Fibroblast of villous mesenchyme (primary cell): ENCODE measurements around the gene HPF1. TPM values are rescaled to one million over a fixed set of nuclear protein-coding genes. Genes with fewer than 3 reads are reported as not detected.
A peak's percentile ranks its signal among the peaks of the same experiment; 100 is the strongest.

Experiments
- DNase-seq: peaks from one replicate; pipeline ENCODE4 v3.0.0-alpha.2; 2010; ENCODE audit warnings: low read depth
- H3K4me3 ChIP-seq: 2 replicates; pipeline ENCODE4 v1.5.1; 2011; ENCODE audit warnings: low read depth, mild to moderate bottlenecking, low read length
- total RNA-seq: library from RNA; depleted of rRNA; stranded (reverse); fragments of >200 nt; gene quantifications from 2 replicates; pipeline ENCODE4 v1.2.3, GENCODE V29; 2012
- TF ChIP-seq, protein P1 (sequence below): IDR thresholded peaks from 2 replicates; pipeline ENCODE4 v1.5.1; 2012; ENCODE audit warnings: low read depth, mild to moderate bottlenecking, low read length; ENCODE audit not compliant: insufficient read depth

The HPF1 gene
- total RNA-seq, 1 donor, result 25.9 TPM

DNA sequence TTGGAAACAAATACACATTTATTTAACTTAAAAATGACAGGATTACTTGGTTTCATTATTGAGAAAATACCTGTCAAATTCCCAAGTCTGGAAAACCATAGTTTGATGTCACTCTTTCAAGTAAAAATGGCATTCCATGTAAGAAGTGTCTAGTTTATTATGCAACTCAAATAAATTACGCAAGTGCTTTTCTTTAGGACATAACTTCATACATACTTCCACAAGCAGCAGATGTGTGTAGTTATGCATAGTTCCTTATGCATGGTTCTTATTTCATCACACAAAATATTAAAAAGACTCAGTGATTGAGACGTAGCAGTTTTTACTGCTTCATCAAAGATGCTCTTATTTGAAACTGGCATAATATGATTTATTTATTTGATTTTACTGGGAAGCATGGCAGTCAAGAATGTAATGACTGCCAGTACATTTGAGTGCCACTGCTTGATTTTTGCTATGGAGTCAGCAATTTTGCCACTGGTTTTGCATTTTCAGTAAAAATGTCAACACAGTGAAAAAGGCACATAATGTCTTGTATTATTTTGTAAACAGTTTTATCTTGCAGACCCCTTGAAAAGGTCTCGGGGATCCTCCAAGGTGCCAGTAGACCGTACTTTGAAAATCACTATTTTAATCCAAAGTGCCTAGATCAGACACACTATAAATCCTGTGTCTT is 75.2 kb downstream of the HPF1 start:
- no peak overlapping the region for H3K4me3 ChIP-seq
- DNase-seq, result peak; percentile 71
- TF ChIP-seq, protein P1, sequence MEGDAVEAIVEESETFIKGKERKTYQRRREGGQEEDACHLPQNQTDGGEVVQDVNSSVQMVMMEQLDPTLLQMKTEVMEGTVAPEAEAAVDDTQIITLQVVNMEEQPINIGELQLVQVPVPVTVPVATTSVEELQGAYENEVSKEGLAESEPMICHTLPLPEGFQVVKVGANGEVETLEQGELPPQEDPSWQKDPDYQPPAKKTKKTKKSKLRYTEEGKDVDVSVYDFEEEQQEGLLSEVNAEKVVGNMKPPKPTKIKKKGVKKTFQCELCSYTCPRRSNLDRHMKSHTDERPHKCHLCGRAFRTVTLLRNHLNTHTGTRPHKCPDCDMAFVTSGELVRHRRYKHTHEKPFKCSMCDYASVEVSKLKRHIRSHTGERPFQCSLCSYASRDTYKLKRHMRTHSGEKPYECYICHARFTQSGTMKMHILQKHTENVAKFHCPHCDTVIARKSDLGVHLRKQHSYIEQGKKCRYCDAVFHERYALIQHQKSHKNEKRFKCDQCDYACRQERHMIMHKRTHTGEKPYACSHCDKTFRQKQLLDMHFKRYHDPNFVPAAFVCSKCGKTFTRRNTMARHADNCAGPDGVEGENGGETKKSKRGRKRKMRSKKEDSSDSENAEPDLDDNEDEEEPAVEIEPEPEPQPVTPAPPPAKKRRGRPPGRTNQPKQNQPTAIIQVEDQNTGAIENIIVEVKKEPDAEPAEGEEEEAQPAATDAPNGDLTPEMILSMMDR, result no peak

Other genes with a start within 250 kb of the HPF1 start
- gene NEK1, start 145.4 kb downstream of the HPF1 start, total RNA-seq, result 8.7 and 11.2 TPM in 2 replicates
- gene CLCN3, start 137.4 kb downstream of the HPF1 start, total RNA-seq, result 27.1 and 30.7 TPM in 2 replicates